Body of pancreas (tissue), 4 donors: ENCODE measurements around the gene DMKN. TPM values are rescaled to one million over a fixed set of nuclear protein-coding genes. Genes with fewer than 3 reads are reported as not detected.

Experiments used
- ATAC-seq: fragments of 150-250 bp; one replicate; pipeline ENCODE4 v1.9.1; 2016
- DNase-seq, 4 donors: peaks; one replicate each; pipeline ENCODE4 v3.0.0-alpha.2; 2019
- H3K27ac ChIP-seq, 4 donors: fragments of 200-600 bp; sonication (generic); 1 replicate in 3 of 4; 2 replicates in 1 of 4; pipeline versions ENCODE4 v1.5.1 to v1.6.1; 2016 to 2019; ENCODE audit warnings: mild to moderate bottlenecking in 1 of 4, mixed read lengths in 1 of 4, moderate library complexity in 1 of 4
- H3K27me3 ChIP-seq, 2 donors: fragments of 200-600 bp; sonication (generic); one replicate each; pipeline ENCODE4 v1.6.0; 2016; ENCODE audit warnings: mild to moderate bottlenecking in 1 of 2
- H3K36me3 ChIP-seq, 2 donors: fragments of 200-600 bp; sonication (generic); replicated peaks in 1 of 2; 2 replicates each; pipeline ENCODE4 v1.5.1; 2016; ENCODE audit warnings: low read depth in 2 of 2; ENCODE audit not compliant: insufficient read depth in 1 of 2
- H3K4me1 ChIP-seq: fragments of 200-600 bp; sonication (generic); one replicate; pipeline ENCODE4 v1.6.0; 2016
- H3K4me3 ChIP-seq, 2 donors: fragments of 200-600 bp; sonication (generic); 1 replicate in 1 of 2; 2 replicates in 1 of 2; pipeline ENCODE4 v1.5.1; 2016 to 2019
- H3K9me3 ChIP-seq, 3 donors: fragments of 200-600 bp; sonication (generic); 1 replicate in 2 of 3; 2 replicates in 1 of 3; pipeline ENCODE4 v1.5.1; 2016
- POLR2A ChIP-seq, 3 donors: fragments of 450-650 bp; IDR thresholded peaks; one replicate each; pipeline ENCODE4 v1.6.1; 2016; ENCODE audit warnings: antibody characterized with exemption in 3 of 3, mild to moderate bottlenecking in 2 of 3
- WGBS, 2 donors: methylation state at CpG; one replicate each; pipeline ENCODE4 v1.1.5; 2017; 5-methylcytosine and 5-hydroxymethylcytosine counted together
- intact Hi-C: fragments of 100-400 bp; cut with DNase I; formaldehyde crosslinking; loops from one replicate; pipeline ENCODE4 v1.15.1; 2023
- total RNA-seq, 2 donors: library from RNA; depleted of rRNA; stranded (reverse); fragments of >200 nt; gene quantifications; one replicate each; pipeline ENCODE4 v1.1.0, GENCODE V29; 2016
- TF ChIP-seq, protein P1 (sequence below), 7 experiments: fragments of 450-650 bp in 4 of 7; fragments of 200-600 bp in 3 of 7; sonication (generic) in 3 of 7; IDR thresholded peaks; one replicate each; pipeline ENCODE4 v1.5.1; 2016 to 2019; ENCODE audit warnings: antibody characterized with exemption in 7 of 7

DMKN gene
- total RNA-seq, 2 donors from 2014 or later, result 146 TPM

DNA sequence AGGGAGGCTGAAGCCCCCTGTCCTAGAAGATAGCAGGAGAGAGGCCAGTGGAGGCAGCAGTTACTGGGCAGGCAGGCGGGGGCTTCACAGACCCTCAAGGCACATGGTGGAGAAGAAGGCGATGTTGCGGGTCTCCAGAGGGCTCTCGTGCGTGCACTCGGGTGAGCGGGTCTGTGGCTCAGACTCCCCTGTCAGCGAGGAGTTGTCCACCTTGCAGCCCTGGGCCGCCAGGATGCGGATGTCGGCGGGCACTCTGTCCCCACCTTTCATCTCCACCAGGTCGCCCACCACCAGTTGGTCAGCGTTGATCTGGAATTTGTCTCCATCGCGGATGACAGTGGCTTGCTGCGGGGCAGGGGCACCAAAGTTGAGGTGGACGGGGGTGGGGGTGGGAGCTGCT, 46.8 kb upstream of the DMKN start:
- no peaks in the 10 kb centered on the region for H3K36me3 ChIP-seq
- no peak overlapping the region for H3K4me3 ChIP-seq
- H3K27me3 ChIP-seq, result no peaks in the 10 kb centered on the region
- peak overlapping the region in 1 of 4 donors; percentile 42 for H3K27ac ChIP-seq
- H3K9me3 ChIP-seq, result no peaks in the 10 kb centered on the region
- ATAC-seq (no peak), DNase-seq (no peak)
- intact Hi-C loops, result no loop called here
- TF ChIP-seq, protein P1, sequence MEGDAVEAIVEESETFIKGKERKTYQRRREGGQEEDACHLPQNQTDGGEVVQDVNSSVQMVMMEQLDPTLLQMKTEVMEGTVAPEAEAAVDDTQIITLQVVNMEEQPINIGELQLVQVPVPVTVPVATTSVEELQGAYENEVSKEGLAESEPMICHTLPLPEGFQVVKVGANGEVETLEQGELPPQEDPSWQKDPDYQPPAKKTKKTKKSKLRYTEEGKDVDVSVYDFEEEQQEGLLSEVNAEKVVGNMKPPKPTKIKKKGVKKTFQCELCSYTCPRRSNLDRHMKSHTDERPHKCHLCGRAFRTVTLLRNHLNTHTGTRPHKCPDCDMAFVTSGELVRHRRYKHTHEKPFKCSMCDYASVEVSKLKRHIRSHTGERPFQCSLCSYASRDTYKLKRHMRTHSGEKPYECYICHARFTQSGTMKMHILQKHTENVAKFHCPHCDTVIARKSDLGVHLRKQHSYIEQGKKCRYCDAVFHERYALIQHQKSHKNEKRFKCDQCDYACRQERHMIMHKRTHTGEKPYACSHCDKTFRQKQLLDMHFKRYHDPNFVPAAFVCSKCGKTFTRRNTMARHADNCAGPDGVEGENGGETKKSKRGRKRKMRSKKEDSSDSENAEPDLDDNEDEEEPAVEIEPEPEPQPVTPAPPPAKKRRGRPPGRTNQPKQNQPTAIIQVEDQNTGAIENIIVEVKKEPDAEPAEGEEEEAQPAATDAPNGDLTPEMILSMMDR (IDR thresholded peaks at IDR 0.05), result no peak
- no peak for TF ChIP-seq POLR2A (IDR thresholded peaks at IDR 0.05)
- WGBS, 2 donors, result 88 to 90% methylated on average over 17 to 18 of the region's 18 CpGs
- peaks cover 58% of the 10 kb centered on the region for H3K4me1 ChIP-seq

- TF ChIP-seq POLR2A (IDR thresholded peaks at IDR 0.05), result no peak
- TF ChIP-seq, protein P1 (IDR thresholded peaks at IDR 0.05), result no peak
- 91 to 97% methylated on average over 15 to 23 of the region's 23 CpGs for WGBS, 2 donors
- intact Hi-C loops, result loop anchor here (10.0 kb wide), 1 partner anchor 155 kb away; the partner anchor contains the start of gene KMT2B
- DNase-seq, result no peak
- Histone ChIP-seq H3K9me3 (no peaks in the 10 kb centered on the region), H3K27me3 (no peaks in the 10 kb centered on the region), H3K4me3 (no peak overlapping the region), H3K36me3 (no peaks in the 10 kb centered on the region), H3K4me1 (peaks cover 53% of the 10 kb centered on the region), H3K27ac (no peak overlapping the region)
- no peak for ATAC-seq
These were observed 46.3 kb upstream of the DMKN start for GRCh38 chr19:35559781-35560180.

GRCh38 chr19:35559281-35559659, 45.8 kb upstream of the DMKN start:
- TF ChIP-seq, protein P1 (IDR thresholded peaks at IDR 0.05), result peak in 1 of 7 experiments; percentile 7
- no peak for TF ChIP-seq POLR2A (IDR thresholded peaks at IDR 0.05)
- ATAC-seq, result no peak
- Histone ChIP-seq H3K4me1 (peaks cover 48% of the 10 kb centered on the region), H3K9me3 (no peaks in the 10 kb centered on the region), H3K36me3 (no peaks in the 10 kb centered on the region), H3K27ac (peak overlapping the region in 1 of 4 donors; percentile 23), H3K27me3 (no peaks in the 10 kb centered on the region), H3K4me3 (no peak overlapping the region)
- 15 to 20% methylated on average over 11 of the region's 11 CpGs for WGBS, 2 donors
- intact Hi-C loops, result loop anchor here (10.0 kb wide), 1 partner anchor 156 kb away; the partner anchor contains the start of gene KMT2B
- DNase-seq, result peak in 2 of 4 donors; percentile 43 to 50

DNA sequence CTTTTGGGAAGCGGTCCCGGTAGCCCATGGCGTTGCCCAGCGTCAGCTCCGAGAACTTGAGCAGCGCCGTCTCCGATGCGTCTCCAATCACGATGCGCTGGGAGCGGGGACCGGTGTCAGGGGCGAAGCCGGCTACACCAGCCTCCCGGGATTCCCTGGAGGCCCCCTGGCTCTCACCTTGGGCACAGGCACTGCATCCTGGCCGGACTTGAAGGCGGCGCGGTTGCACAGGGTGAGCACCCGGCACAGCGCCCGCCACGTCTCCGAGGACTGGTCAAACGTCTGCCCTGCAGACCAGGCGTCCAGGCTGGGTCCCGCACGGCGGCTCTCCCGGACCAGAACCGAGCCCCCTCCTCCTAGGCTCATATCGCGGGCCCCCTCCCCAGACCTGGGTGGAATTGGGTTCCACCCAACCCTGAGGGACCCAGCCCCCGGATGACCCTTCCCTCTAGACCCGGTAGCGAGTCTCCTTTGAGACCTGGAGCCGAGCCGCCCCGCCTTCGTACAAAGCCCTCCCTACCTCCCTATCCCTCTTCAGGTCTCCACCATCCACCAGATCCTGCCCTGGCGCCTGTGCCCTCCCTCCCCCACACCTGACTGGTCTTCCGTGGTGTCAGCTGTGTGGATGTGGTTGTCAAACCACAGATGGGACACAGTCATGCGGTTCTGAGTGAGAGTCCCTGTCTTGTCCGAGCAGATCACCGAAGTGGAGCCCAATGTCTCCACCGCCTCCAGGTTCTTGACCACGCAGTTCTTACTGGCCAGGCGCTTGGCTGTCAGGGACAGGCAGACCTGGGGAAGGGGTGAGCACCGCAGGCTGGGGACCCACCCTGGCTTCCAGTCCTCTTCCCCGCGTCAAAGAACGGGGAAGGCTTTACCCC, 45.2 kb upstream of the DMKN start:
- Histone ChIP-seq H3K27me3 (no peaks in the 10 kb centered on the region), H3K36me3 (no peaks in the 10 kb centered on the region), H3K4me3 (peak overlapping the region in 1 of 2 donors; percentile 19), H3K4me1 (peaks cover 41% of the 10 kb centered on the region), H3K9me3 (no peaks in the 10 kb centered on the region), H3K27ac (peak overlapping the region in 1 of 4 donors; percentile 23)
- 19 to 27% methylated on average over 26 to 53 of the region's 53 CpGs for WGBS, 2 donors
- TF ChIP-seq, protein P1 (IDR thresholded peaks at IDR 0.05), result peak in 2 of 7 experiments; percentile 7
- TF ChIP-seq POLR2A (IDR thresholded peaks at IDR 0.05), result peak in 2 of 3 donors; percentile 40 to 44
- intact Hi-C loops, result loop anchor here (10.0 kb wide), 1 partner anchor 156 kb away; the partner anchor contains the start of gene KMT2B
- DNase-seq (no peak), ATAC-seq (peak; percentile 25)
